A549 (cell line): ENCODE measurements around the gene RBM24. TPM values are rescaled to one million over a fixed set of nuclear protein-coding genes. Genes with fewer than 3 reads are reported as not detected.

Experiments
- ATAC-seq, 2 experiments: fragments of 200-7000 bp in 1 of 2; fragments of >200 bp in 1 of 2; cut with Nextera tagmentation in 1 of 2; cut with Tn5 transposase in 1 of 2; 3 replicates each; pipeline versions ENCODE4 v1.8.0 to v1.9.1; 2018 to 2020; ENCODE audit warnings: mild to moderate bottlenecking in 1 of 2, moderate library complexity in 1 of 2
- CTCF ChIA-PET: fragments of 300-600 bp; sonication (Branson Sonifier 250); formaldehyde crosslinking; extraction: SDS; loops from one replicate; lab custom pipeline; 2021; ENCODE audit warnings: antibody characterized with exemption, inconsistent platforms; lab: Yijun Ruan, JAX
- POLR2A ChIA-PET: fragments of 350-600 bp; formaldehyde crosslinking; extraction: SDS; loops from one replicate; lab custom pipeline; 2021; ENCODE audit warnings: antibody characterized with exemption, inconsistent platforms; lab: Yijun Ruan, JAX
- DNase-seq, 2 experiments: peaks; one replicate each; pipeline versions ENCODE4 v3.0.0 to v3.0.0-alpha.2; 2011 to 2016; ENCODE audit warnings: low read depth in 1 of 2, low spot score in 1 of 2
- FAIRE-seq: peaks from 2 replicates; lab custom pipeline; 2011; peaks lifted over from hg19 to GRCh38; lab: Jason Lieb, UNC
- H3K27ac ChIP-seq, 2 experiments: fragments of >200 bp; sonication (Bioruptor Twin); formaldehyde crosslinking; 3 replicates each; pipeline ENCODE4 v1.5.1; 2016 to 2017
- H3K4me1 ChIP-seq: fragments of >200 bp; sonication (Bioruptor Twin); formaldehyde crosslinking; 3 replicates; pipeline ENCODE4 v1.6.1; 2016
- H3K4me2 ChIP-seq: fragments of >200 bp; sonication (Bioruptor Twin); formaldehyde crosslinking; 3 replicates; pipeline ENCODE4 v1.6.1; 2016
- H3K4me3 ChIP-seq: fragments of >200 bp; sonication (Bioruptor Twin); formaldehyde crosslinking; 3 replicates; pipeline ENCODE4 v1.5.1; 2016
- H3K9me3 ChIP-seq: fragments of >200 bp; sonication (Bioruptor Twin); formaldehyde crosslinking; 3 replicates; pipeline ENCODE4 v1.6.1; 2016
- BHLHE40 ChIP-seq: IDR thresholded peaks from 2 replicates; pipeline ENCODE4 v1.6.1; 2012; ENCODE audit warnings: low read depth, low read length, inconsistent platforms
- CEBPB ChIP-seq, 2 experiments: fragments of >200 bp in 1 of 2; sonication (Bioruptor Twin) in 1 of 2; formaldehyde crosslinking in 1 of 2; IDR thresholded peaks; 2 replicates each; pipeline ENCODE4 v1.6.1; 2012 to 2016
- CTCF ChIP-seq: fragments of >200 bp; sonication (Bioruptor Twin); formaldehyde crosslinking; IDR thresholded peaks from 3 replicates; pipeline ENCODE4 v1.5.1; 2016
- E2F6 ChIP-seq: IDR thresholded peaks from 2 replicates; pipeline ENCODE4 v1.6.1; 2012; ENCODE audit warnings: low read depth, borderline replicate concordance
- EP300 ChIP-seq, 2 experiments: fragments of >200 bp; sonication (Bioruptor Twin); formaldehyde crosslinking; IDR thresholded peaks; 2 replicates in 1 of 2; 3 replicates in 1 of 2; pipeline ENCODE4 v1.6.1; 2016 to 2017
- FOSL2 ChIP-seq, 2 experiments: fragments of 450-650 bp in 1 of 2; fragments of >200 bp in 1 of 2; sonication (Bioruptor Twin) in 1 of 2; formaldehyde crosslinking; IDR thresholded peaks; 2 replicates each; pipeline versions ENCODE4 v1.5.0 to v1.6.1; 2016 to 2020; ENCODE audit warnings: mild to moderate bottlenecking in 1 of 2, moderate library complexity in 1 of 2
- HES2 ChIP-seq: fragments of >200 bp; sonication (Bioruptor Twin); formaldehyde crosslinking; IDR thresholded peaks from 2 replicates; pipeline ENCODE4 v1.6.1; 2016
- HEYL ChIP-seq: fragments of 250-450 bp; sonication (Bioruptor Pico); IDR thresholded peaks from 2 replicates; pipeline ENCODE4 v1.8.0; 2021; ENCODE audit warnings: mild to moderate bottlenecking, moderate library complexity
- HOXB13 ChIP-seq: fragments of 250-450 bp; sonication (Bioruptor Pico); IDR thresholded peaks from 2 replicates; pipeline ENCODE4 v1.5.0; 2020; ENCODE audit warnings: low read depth, mild to moderate bottlenecking, moderate library complexity
- JUNB ChIP-seq: fragments of >200 bp; sonication (Bioruptor Twin); formaldehyde crosslinking; IDR thresholded peaks from 2 replicates; pipeline ENCODE4 v1.6.1; 2016
- KDM1A ChIP-seq: fragments of 200-600 bp; sonication (generic); IDR thresholded peaks from 2 replicates; pipeline ENCODE4 v1.6.1; 2016; ENCODE audit warnings: low read depth, mild to moderate bottlenecking
- MYC ChIP-seq: IDR thresholded peaks from 2 replicates; pipeline ENCODE4 v1.6.1; 2012; ENCODE audit warnings: mild to moderate bottlenecking, inconsistent platforms, low read length, improper control_type of control experiment, borderline replicate concordance
- NFE2L2 ChIP-seq: fragments of 150-350 bp; conservative IDR thresholded peaks from 2 replicates; pipeline ENCODE4 v1.6.1; 2014; ENCODE audit warnings: low read length
- PHF8 ChIP-seq: fragments of 200-600 bp; sonication (generic); IDR thresholded peaks from 2 replicates; pipeline ENCODE4 v1.6.1; 2016; ENCODE audit warnings: low read depth, mild to moderate bottlenecking, antibody characterized with exemption, moderate library complexity, borderline replicate concordance
- RARB ChIP-seq: fragments of 250-450 bp; sonication (Bioruptor Pico); IDR thresholded peaks from 2 replicates; pipeline ENCODE4 v1.8.0; 2021; ENCODE audit warnings: mild to moderate bottlenecking, moderate library complexity
- RNF2 ChIP-seq: fragments of 200-600 bp; sonication (generic); IDR thresholded peaks from 2 replicates; pipeline ENCODE4 v1.6.1; 2016; ENCODE audit warnings: low read depth, mild to moderate bottlenecking, antibody characterized with exemption, moderate library complexity, borderline replicate concordance
- SMC3 ChIP-seq: fragments of >200 bp; sonication (Bioruptor Twin); formaldehyde crosslinking; IDR thresholded peaks from 3 replicates; pipeline ENCODE4 v1.6.1; 2018; ENCODE audit warnings: inconsistent platforms
- SREBF2 ChIP-seq: fragments of 450-650 bp; IDR thresholded peaks from 2 replicates; pipeline ENCODE4 v1.6.1; 2014; ENCODE audit warnings: mild to moderate bottlenecking, moderate library complexity
- TP53 ChIP-seq: fragments of 250-450 bp; sonication (Bioruptor Pico); IDR thresholded peaks from 2 replicates; pipeline ENCODE4 v1.5.0; 2021; ENCODE audit warnings: mild to moderate bottlenecking, moderate library complexity
- ZNF302 ChIP-seq: fragments of 250-450 bp; sonication (Bioruptor Pico); IDR thresholded peaks from 2 replicates; pipeline ENCODE4 v1.9.0; 2021; ENCODE audit warnings: inconsistent platforms, mild to moderate bottlenecking, moderate library complexity
- WGBS: methylation state at CpG from one replicate; pipeline ENCODE4 v1.1.6; 2017; ENCODE audit errors: missing lambda C conversion rate; 5-methylcytosine and 5-hydroxymethylcytosine counted together
- polyA plus RNA-seq, 4 experiments: library from polyadenylated mRNA; depleted of rRNA in 3 of 4; stranded (reverse); fragments of >200 nt; fragmentation: RNase III in 1 of 4; extraction: RNeasy Plus Mini Kit Qiagen cat#74134 plus additional on column Dnase treatment in 1 of 4; gene quantifications; 2 replicates in 3 of 4; 3 replicates in 1 of 4; pipeline ENCODE4 v1.2.3, GENCODE V29; 2011 to 2017
- TF ChIP-seq, protein P1 (sequence below): fragments of 250-450 bp; sonication (Bioruptor Pico); IDR thresholded peaks from 2 replicates; pipeline ENCODE4 v1.5.0; 2020; ENCODE audit warnings: low read depth, mild to moderate bottlenecking, moderate library complexity

The RBM24 gene
- polyA plus RNA-seq, 2 of the 4 experiments (the other 2 are of a cell fraction) = 13.7 to 27.5 TPM

DNA sequence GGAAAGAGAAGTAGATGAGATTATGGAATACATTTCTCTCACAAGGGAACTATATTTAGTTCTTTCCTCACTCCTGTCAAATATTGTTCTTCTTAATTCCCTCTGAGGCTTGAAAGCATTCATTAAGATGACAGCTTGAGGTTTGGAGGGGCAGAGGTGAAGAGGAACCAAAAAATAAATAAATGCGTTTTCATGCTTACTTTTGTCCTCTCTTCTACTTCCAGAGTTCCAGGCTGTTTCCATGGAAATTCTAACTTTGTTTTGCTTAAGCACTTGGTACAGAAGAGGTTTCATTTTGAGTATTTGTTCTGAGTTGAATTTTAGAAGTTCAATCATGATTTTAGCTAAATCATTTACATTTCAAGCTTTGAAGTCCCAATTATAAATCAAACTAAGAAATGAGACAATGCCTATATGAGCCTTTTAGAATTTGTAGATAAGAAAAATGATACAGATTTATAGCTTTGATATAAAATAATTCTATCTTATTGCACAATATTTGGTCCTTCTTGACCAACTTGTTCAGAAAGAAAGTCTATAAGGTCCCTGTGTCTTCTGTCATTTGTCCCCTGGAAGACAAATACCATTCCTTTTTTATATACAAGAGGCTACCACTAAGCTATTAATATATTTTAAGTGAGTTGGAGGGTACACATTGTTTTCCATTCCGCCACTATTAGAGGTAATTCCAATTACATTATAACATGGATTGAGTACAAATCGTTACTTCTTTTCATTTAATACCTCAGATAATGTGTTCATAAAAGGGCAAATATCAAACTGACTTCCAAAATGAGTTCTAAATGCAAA, 16.3 kb downstream of the RBM24 start:
- Histone ChIP-seq H3K27ac (no peak overlapping the region), H3K9me3 (no peaks in the 10 kb centered on the region), H3K4me1 (no peaks in the 10 kb centered on the region), H3K4me2 (no peak overlapping the region), H3K4me3 (no peak overlapping the region)
- ATAC-seq = no peak; a peak in 1 of 6 replicates
- TF ChIP-seq NFE2L2 = no peak
- TF ChIP-seq RNF2 = no peak
- no peak for TF ChIP-seq CTCF
- TF ChIP-seq HES2 = no peak
- no peak for TF ChIP-seq HEYL
- TF ChIP-seq BHLHE40 = no peak
- TF ChIP-seq SREBF2 = no peak
- TF ChIP-seq KDM1A = no peak
- no peak for TF ChIP-seq ZNF302 (CRISPR knock-in tag)
- TF ChIP-seq RARB = no peak
- TF ChIP-seq TP53 (CRISPR knock-in tag) = no peak
- TF ChIP-seq EP300 (IDR thresholded peaks at IDR 0.05) = no peak
- no peak for TF ChIP-seq MYC
- TF ChIP-seq FOSL2 (IDR thresholded peaks at IDR 0.05) = no peak
- TF ChIP-seq FOSL2 (CRISPR knock-in tag; IDR thresholded peaks at IDR 0.05) = no peak
- TF ChIP-seq SMC3 = no peak
- TF ChIP-seq HOXB13 (CRISPR knock-in tag) = no peak
- TF ChIP-seq, protein P1, sequence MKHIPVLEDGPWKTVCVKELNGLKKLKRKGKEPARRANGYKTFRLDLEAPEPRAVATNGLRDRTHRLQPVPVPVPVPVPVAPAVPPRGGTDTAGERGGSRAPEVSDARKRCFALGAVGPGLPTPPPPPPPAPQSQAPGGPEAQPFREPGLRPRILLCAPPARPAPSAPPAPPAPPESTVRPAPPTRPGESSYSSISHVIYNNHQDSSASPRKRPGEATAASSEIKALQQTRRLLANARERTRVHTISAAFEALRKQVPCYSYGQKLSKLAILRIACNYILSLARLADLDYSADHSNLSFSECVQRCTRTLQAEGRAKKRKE = no peak
- POLR2A ChIA-PET = no interaction called here
- no peak for DNase-seq
- CTCF ChIA-PET = no interaction called here
- WGBS = 72% methylated on average over 3 of the region's 3 CpGs
- FAIRE-seq = no peak

DNA sequence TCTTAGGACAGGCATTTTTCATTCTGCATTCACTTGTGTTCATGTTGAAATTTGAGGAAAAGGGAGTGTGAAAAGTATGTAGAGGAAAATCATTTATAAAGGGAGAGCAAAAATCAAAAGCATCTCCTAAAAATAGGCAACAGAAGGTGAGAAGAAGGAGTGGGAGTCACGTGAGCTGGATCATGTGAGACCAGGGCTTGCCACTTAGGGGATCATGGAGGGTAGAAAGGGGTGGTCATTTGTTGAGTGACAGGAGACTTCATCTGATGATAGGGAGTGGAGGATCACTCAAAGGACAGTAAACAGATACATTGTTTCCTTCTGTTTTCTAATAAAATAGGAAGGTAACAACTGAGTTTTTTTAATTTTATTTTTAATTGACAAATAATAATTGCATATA, 17.1 kb downstream of the RBM24 start:
- no peaks in the 10 kb centered on the region for H3K9me3 ChIP-seq
- 88% methylated on average over 1 of the region's 1 CpG for WGBS
- TF ChIP-seq NFE2L2 (no peak), KDM1A (no peak), CTCF (no peak), JUNB (no peak), E2F6 (no peak), CEBPB (IDR thresholded peaks at IDR 0.05) (no peak), PHF8 (no peak)
- TF ChIP-seq, all 56 proteins: peak for 0
- no peak for DNase-seq
- Histone ChIP-seq H3K4me2 (no peak overlapping the region), H3K4me3 (no peak overlapping the region), H3K4me1 (no peaks in the 10 kb centered on the region), H3K27ac (no peak overlapping the region)
- CTCF ChIA-PET = no interaction called here
- no peak for FAIRE-seq
- no peak for ATAC-seq
- POLR2A ChIA-PET = no interaction called here
